NCI-H2029 (cell line): ENCODE data around the gene SF3A1.
"Not testable (repeated sequence)": the region's sequence is repeated elsewhere in the genome, so short reads cannot be mapped to it uniquely, and the experiment has no call there.

ENCODE experiments used
- DNase-seq: peaks from one replicate; lab custom pipeline; 2025; lab: John Stamatoyannopoulos, UW

SF3A1 gene

GRCh38 chr22:30351226-30351625 lies 5.5 kb downstream of the SF3A1 start:
- no peak for DNase-seq

DNA sequence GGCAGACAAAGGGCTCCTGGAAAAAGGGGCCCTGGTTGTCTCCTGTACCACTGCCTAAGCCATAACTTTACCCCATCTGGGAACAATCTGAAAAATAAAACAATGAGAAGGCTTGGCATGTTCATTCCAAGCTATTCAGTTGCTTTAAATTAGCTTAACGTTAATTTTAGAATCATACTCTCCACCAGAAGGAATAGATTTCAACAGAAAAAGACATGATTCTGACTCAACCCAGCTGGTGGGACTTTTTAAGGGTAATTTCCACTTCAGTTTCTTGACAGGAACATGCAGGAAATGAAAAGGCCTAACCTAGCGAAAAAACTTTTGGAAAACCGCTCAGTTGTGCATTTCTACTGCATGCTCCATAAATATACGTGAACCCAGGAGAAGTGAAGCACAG lies 7.9 kb downstream of the SF3A1 start:
- DNase-seq, result no peak

DNA sequence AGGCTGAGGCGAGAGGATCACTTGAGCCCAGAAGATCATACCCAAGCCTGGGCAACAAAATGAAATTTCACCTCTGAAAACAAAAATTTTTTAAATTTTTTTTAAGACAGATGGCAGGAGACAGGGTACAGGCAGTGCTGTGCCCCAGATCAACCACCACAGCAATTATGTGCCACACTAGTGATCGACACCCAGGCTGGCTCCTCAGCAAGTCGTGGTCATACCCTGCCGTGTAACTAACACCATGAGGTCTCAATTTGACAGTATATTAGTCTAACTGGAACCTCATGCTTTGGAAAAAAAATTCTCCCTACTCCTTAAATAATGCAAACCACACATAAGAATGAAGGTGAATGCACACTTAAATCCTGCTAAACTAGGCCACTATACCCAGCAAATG lies 8.3 kb downstream of the SF3A1 start:
- no peak for DNase-seq

DNA sequence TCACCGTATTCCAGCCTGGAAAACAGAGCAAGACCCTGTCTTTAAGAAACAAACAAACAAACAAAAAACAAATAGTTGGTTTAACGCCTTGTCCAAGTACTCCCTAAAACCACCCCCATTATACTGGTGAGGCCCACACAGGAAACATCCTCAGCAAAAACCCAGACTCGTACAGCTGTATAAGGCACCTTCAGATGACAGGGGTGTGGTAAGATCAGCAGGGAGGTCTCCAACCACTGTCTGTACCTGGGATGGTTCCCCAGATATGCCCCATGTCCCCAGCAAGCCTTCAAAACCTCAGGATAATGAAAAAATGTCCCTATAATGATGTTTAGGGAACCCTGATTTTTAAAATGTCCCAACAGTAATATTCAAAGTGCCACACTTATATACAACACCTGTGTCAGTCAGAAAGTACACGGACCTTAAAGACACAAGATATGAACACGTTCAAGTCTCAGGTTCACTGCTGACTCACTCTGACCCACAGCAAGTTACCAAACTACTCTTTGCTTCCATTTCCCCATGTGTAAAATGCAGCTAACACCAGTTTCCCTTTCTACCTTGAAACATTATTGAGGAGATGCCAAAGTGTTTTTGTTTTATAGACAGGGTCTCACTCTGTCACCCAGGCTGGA lies 9.3 kb downstream of the SF3A1 start:
- no peak for DNase-seq

GRCh38 chr22:30344447-30345200 lies 12.1 kb downstream of the SF3A1 start:
- no peak for DNase-seq

GRCh38 chr22:30340911-30341685 lies 15.6 kb downstream of the SF3A1 start:
- DNase-seq, result no peak

- DNase-seq, result no peak
Measured at GRCh38 chr22:30338802-30339201, 17.9 kb downstream of the SF3A1 start.

- DNase-seq, result not testable (repeated sequence)
Measured at GRCh38 chr22:30338341-30338740, 18.4 kb downstream of the SF3A1 start.

DNA sequence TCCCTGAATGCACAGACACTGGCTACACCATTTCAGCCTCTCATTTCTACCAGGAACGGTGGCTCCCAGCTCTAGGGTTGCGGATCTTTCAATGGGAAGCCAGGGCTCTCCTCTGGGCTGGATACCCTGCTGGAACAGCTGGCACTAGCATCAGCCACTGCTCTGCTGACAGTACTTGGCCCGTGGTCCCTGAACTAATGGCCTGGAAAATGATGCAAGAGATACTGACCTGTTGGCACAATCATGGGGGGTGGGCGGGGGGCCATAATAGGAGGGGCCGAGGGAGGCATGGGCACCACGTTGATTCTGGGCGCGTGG lies 19.3 kb downstream of the SF3A1 start:
- DNase-seq, result no peak

- no peak for DNase-seq
Measured at GRCh38 chr22:30336752-30337460, 19.8 kb downstream of the SF3A1 start.

GRCh38 chr22:30335236-30335635 lies 21.5 kb downstream of the SF3A1 start:
- DNase-seq, result no peak

DNA sequence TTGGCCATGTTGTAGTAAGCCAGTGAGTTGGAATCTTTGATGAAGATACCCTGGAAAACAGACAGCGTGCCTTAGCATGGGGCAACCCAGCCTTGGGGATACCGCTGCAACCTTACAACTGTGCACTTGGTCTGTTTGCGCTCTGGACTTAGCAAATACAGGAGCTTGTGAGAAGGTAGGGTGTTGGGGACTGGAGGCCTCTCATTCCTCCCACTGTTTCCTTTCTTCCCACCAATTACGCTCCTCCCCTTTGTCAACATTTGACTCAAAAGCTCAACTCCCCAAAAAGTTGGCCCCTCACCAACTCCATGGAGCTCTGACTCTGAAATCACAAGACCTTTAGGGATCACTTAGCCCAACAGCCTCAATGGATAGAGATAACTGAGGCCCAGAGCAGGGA lies 22.0 kb downstream of the SF3A1 start:
- no peak for DNase-seq

GRCh38 chr22:30333707-30334087 lies 23.0 kb downstream of the SF3A1 start:
- no peak for DNase-seq

DNA sequence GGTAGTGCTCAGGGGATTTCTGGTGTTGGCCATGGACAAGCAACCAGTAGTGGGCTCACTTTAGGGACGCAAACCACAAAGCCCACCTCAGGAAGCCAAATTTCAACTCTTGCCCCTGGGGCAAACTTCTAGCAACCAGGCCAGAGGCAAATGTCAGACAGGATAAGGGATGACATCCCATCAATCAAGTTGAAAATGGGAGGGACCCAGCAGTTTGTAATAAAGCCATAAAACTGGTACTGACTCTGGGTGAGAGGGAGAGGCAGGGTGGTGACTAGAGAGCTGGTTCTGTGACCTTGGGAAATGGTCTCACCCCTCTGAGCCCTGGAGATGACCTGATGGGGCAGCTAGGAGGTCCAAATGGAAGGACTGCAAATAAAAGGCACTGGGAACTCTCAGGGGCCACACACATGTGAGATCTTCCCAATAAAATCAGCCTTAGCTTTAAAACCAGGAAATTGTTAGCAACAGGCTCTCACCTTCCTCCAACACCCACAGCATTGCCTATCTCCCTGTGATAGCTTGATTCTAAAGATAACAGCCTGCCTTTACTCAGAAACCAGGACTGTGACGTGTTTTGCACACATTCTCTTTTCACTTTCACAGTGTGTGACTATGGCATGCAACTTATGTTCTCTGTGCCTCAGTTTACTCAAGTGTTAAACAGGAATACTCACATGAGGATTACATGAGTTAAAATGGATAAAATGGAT lies 23.5 kb downstream of the SF3A1 start:
- no peak for DNase-seq

GRCh38 chr22:30332551-30332950 lies 24.1 kb downstream of the SF3A1 start:
- no peak for DNase-seq

GRCh38 chr22:30328466-30329049 lies 28.1 kb downstream of the SF3A1 start:
- no peak for DNase-seq

GRCh38 chr22:30327864-30328345 lies 28.8 kb downstream of the SF3A1 start:
- no peak for DNase-seq

DNA sequence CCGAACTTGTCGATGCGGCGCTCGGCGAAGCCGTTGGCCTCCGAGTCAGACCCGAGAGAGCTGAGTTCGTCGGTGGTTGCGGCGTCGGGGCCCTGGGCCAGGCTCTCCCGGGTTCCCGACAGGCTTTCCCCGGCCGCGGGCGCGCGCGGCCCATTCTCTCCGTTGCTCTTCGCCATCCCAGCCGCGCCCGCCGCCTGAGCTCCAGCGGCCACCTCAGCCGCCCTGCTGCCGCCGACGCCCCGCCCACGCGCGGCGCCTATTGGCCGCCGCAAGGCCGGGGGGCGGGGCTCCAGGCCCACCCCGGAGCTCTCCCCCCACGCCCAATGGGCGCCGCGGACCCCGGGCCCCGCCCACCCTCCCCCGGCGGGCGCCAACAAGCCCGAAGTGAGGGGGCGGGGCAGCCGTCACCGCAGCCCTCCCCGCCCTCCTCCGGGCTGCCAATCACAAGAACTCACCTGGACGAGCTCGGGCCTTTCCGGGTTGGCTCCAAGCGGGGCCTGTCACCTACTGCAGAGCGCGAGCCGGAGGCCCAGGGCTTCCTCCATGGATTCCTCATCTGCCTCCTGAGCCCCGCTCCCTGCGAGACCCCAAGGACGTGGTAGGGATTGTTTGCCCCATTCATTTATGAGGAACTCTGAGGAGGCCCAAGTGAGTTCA lies 29.9 kb downstream of the SF3A1 start, which contains the start of gene TBC1D10A:
TSS of gene TBC1D10A (minus strand) at position 236 of the 657 bp plus-strand sequence. CDS start at position 176, 60 bp downstream.
- DNase-seq, result peak; percentile 93

GRCh38 chr22:30326255-30326705 lies 30.4 kb downstream of the SF3A1 start:
- DNase-seq, result no peak

- no peak for DNase-seq
Measured at GRCh38 chr22:30325724-30326254, 30.9 kb downstream of the SF3A1 start.
